Type B pancreatic cell (in vitro differentiated cells): ENCODE data around the gene CRHBP. TPM values are rescaled to one million over a fixed set of nuclear protein-coding genes. Genes with fewer than 3 reads are reported as not detected.
"Not testable (repeated sequence)": the region's sequence is repeated elsewhere in the genome, so short reads cannot be mapped to it uniquely, and the experiment has no call there.

ENCODE experiments used
- DNase-seq: peaks from one replicate; pipeline ENCODE4 v3.0.0; 2021; ENCODE audit warnings: mixed read lengths; ENCODE audit not compliant: unreplicated experiment; ENCODE audit errors: extremely low spot score
- H3K27ac Mint-ChIP-seq: 2 replicates; pipeline ENCODE4 v1.8.0; 2021; ENCODE audit warnings: mild to moderate bottlenecking, mixed read lengths
- H3K27me3 Mint-ChIP-seq: 2 replicates; pipeline ENCODE4 v1.8.0; 2021; ENCODE audit warnings: mixed read lengths
- H3K36me3 Mint-ChIP-seq: 2 replicates; pipeline ENCODE4 v1.8.0; 2021; ENCODE audit warnings: mixed read lengths
- H3K4me1 Mint-ChIP-seq: one replicate; pipeline ENCODE4 v1.8.0; 2021; ENCODE audit warnings: mixed read lengths; ENCODE audit not compliant: unreplicated experiment
- H3K4me3 Mint-ChIP-seq: 2 replicates; pipeline ENCODE4 v1.8.0; 2021; ENCODE audit warnings: mild to moderate bottlenecking, mixed read lengths
- H3K9me3 Mint-ChIP-seq: 2 replicates; pipeline ENCODE4 v1.8.0; 2021; ENCODE audit warnings: mixed read lengths
- CTCF ChIP-seq: fragments of 200-600 bp; sonication (generic); conservative IDR thresholded peaks from 2 replicates; pipeline ENCODE4 v1.5.0; 2021; ENCODE audit warnings: antibody characterized with exemption, mild to moderate bottlenecking
- total RNA-seq: library from RNA; stranded (reverse); gene quantifications from 2 replicates; pipeline ENCODE4 v1.2.1, GENCODE V29; 2021; ENCODE audit warnings: low replicate concordance

Gene CRHBP
- total RNA-seq, 1 donor from 2014 or later, result 0.87 TPM

- DNase-seq, result no peak
- TF ChIP-seq CTCF, result no peak
- Mint-ChIP-seq H3K4me3 (no peak overlapping the region), H3K27ac (no peak overlapping the region), H3K27me3 (peaks cover 5% of the 10 kb centered on the region), H3K36me3 (no peaks in the 10 kb centered on the region), H3K9me3 (no peaks in the 10 kb centered on the region), H3K4me1 (peaks cover 6% of the 10 kb centered on the region)
Observed at GRCh38 chr5:76941442-76941841, 11.4 kb upstream of the CRHBP start.

- H3K9me3 Mint-ChIP-seq, result no peaks in the 10 kb centered on the region
- peaks cover 7% of the 10 kb centered on the region for H3K27me3 Mint-ChIP-seq
- no peaks in the 10 kb centered on the region for H3K36me3 Mint-ChIP-seq
- no peak for TF ChIP-seq CTCF
- H3K27ac Mint-ChIP-seq, result no peak overlapping the region
- peaks cover 6% of the 10 kb centered on the region for H3K4me1 Mint-ChIP-seq
- DNase-seq, result no peak
- no peak overlapping the region for H3K4me3 Mint-ChIP-seq
Observed at GRCh38 chr5:76942581-76942980, 10.3 kb upstream of the CRHBP start.

GRCh38 chr5:76943006-76943405 lies 9.8 kb upstream of the CRHBP start:
- Mint-ChIP-seq H3K4me1 (peaks cover 6% of the 10 kb centered on the region), H3K9me3 (no peaks in the 10 kb centered on the region), H3K27me3 (peaks cover 8% of the 10 kb centered on the region), H3K27ac (no peak overlapping the region), H3K4me3 (no peak overlapping the region), H3K36me3 (no peaks in the 10 kb centered on the region)
- DNase-seq, result no peak
- TF ChIP-seq CTCF, result no peak

GRCh38 chr5:76944638-76945037 lies 8.2 kb upstream of the CRHBP start:
- Mint-ChIP-seq H3K9me3 (no peaks in the 10 kb centered on the region), H3K4me3 (no peak overlapping the region), H3K4me1 (peaks cover 6% of the 10 kb centered on the region), H3K36me3 (no peaks in the 10 kb centered on the region), H3K27ac (no peak overlapping the region), H3K27me3 (peaks cover 16% of the 10 kb centered on the region)
- DNase-seq, result no peak
- no peak for TF ChIP-seq CTCF

- not testable (repeated sequence) for H3K9me3 Mint-ChIP-seq, H3K4me3 Mint-ChIP-seq, H3K36me3 Mint-ChIP-seq, H3K27ac Mint-ChIP-seq, H3K4me1 Mint-ChIP-seq, DNase-seq
- peaks cover 20% of the 10 kb centered on the region for H3K27me3 Mint-ChIP-seq
Observed at GRCh38 chr5:76945238-76945637, 7.6 kb upstream of the CRHBP start.

GRCh38 chr5:76946090-76946489 lies 6.8 kb upstream of the CRHBP start:
- H3K36me3 Mint-ChIP-seq, result no peaks in the 10 kb centered on the region
- DNase-seq, result no peak
- TF ChIP-seq CTCF, result no peak
- H3K27me3 Mint-ChIP-seq, result peaks cover 28% of the 10 kb centered on the region
- H3K27ac Mint-ChIP-seq, result no peak overlapping the region
- no peaks in the 10 kb centered on the region for H3K9me3 Mint-ChIP-seq
- peaks cover 6% of the 10 kb centered on the region for H3K4me1 Mint-ChIP-seq
- H3K4me3 Mint-ChIP-seq, result no peak overlapping the region
